Stimulated activated CD8-positive, alpha-beta memory T cell treated with anti-CD3 and anti-CD28 coated beads, Interleukin-7, amount 100 ng/mL, for 4 hours (primary cell): Measurements from ENCODE around the gene POPDC3.
"Not testable (repeated sequence)": the region's sequence is repeated elsewhere in the genome, so short reads cannot be mapped to it uniquely, and the experiment has no call there.

Experiments
- DNase-seq, 2 donors: peaks; one replicate each; pipeline ENCODE4 v3.0.0-alpha.2; 2020; ENCODE audit warnings: low read depth in 2 of 2

POPDC3 gene

GRCh38 chr6:105194591-105194990, 14.8 kb upstream of the POPDC3 start:
- no peak for DNase-seq

DNA sequence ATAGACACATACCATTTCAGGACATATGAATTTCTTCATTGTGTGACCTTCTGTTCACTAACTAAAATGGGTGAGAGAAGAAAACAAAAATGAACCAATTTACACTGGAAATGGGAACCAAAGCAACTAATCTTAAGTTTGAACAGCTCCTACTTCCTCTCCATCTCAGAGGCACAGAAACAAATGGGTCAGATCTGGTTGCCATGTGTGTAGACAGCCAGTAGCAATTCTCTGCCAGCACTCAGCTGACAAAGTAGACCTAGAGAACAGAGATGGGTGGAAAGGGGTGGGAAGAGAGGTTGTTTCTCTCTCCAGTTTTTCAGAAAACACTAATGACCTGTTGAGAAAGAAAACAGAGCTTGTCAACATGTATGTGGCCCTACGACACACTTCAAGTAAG, 14.3 kb upstream of the POPDC3 start:
- no peak for DNase-seq

GRCh38 chr6:105193647-105194046, 13.8 kb upstream of the POPDC3 start:
- no peak for DNase-seq

DNA sequence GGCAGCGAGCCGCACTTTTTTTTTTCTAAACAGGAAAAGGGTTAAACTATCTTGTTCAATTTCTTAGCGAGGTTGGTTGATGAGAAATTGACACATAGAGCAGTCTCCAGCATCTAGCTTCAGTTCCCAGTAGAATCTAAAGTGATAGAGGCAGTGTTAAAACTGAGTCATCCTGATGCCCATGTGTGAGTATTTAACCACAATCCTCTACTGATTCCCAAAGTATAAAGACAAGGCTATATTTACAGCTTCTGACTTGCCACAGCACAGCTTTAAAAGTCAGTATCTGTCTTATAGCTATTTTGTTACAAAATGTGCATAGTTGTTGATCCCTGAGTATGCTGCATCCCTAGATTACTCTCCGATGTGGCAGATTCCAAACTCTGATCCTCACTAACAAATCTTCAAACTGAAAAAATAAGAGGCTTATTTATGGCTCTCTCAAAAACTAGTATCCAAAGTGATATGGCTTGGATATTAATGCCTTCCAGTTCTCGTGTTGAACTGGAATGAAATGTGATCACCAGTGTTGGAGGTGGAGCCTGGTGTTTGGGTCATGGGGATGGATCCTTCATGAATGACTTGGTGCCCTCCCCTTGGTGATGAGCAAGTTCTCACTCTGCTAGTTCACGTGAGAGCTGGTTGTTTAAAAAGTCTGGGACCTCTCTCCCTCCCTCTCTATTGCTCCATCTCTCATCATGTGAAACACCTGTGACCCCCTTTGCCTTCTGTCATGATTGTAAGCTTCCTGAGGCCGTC, 13.1 kb upstream of the POPDC3 start:
- DNase-seq: no peak

GRCh38 chr6:105191351-105191750, 11.5 kb upstream of the POPDC3 start:
- no peak for DNase-seq

- DNase-seq: no peak
Observed at GRCh38 chr6:105189026-105189820, 9.4 kb upstream of the POPDC3 start.

DNA sequence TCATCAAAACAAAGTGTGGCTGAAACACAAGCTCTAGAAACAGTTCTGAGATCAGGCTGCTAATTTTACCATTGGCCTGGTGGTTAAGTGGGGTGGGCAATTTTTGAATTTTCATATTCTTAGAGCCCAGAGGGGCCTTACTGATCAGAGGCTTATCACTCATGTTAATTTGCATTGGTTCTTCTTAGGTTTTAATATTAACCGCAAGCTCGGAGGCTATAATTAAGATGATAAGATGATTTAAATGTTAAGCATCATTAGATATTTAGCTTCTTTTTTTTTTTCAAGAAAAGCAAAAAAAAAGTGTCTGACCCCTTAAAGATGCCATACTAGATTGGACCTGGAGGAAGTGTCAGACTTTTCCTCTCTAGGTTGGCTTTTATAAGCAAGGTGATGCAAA, 8.4 kb upstream of the POPDC3 start:
- DNase-seq: no peak

DNA sequence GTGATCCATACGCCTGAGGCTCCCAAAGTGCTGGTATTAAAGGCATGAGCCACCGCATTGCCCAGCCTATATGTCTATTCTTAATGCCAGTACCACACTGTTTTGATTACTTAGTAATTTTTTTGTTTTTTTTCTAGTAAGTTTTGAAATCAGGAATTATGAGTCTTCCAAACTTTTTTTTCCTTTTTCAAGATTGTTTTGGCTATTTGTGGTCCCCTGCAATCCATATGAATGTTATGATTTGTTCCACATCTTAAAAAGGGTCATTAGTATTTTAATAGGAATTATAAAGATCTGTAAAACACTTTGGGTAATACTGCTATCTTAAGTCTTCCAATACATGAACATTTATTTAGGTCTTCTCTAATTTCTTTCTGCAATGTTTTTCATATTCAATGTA, 6.8 kb upstream of the POPDC3 start:
- no peak for DNase-seq

DNA sequence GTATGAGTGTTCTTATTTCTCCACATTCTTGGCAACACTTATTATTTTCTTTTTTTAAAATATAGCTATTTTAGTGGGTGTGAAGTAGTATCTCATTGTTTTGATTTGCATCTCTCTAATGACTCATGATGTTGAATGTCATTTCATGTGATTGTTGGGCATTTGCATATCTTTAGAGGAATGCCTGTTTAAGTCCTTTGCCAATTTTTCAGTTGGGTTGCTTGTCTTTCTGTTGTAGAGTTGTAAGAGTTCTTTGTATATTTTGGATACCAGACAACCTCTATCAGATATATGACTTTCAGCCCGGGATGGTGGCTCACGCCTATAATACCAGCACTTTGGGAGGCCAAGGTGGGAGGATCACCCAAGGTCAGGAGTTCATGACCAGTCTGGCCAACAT, 5.1 kb upstream of the POPDC3 start:
- no peak for DNase-seq

DNA sequence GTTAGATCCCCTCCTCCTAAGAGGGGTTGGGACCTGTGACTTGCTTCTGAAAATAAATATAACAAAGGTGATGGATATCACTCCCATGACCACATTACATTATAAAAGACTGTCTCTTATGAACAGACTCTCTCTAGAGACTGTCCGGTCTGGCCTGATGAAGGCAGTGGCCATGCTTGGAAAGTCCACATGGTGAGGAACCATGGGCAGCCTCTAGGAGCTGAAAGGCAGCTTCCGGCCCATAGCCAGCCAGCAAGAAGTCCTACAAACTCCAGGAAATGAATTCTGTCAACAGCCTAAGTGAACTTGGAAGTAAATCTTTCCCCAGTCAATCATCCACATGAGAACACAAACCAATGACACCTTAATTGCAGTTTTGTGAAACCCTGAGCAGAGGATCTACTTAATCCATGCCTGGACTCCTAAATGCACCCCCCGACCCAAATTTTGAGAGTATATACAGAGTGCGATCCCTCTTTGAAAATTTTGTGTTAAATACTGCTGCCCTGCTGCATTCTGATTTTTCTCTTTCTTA, 2.2 kb upstream of the POPDC3 start:
- no peak for DNase-seq

DNA sequence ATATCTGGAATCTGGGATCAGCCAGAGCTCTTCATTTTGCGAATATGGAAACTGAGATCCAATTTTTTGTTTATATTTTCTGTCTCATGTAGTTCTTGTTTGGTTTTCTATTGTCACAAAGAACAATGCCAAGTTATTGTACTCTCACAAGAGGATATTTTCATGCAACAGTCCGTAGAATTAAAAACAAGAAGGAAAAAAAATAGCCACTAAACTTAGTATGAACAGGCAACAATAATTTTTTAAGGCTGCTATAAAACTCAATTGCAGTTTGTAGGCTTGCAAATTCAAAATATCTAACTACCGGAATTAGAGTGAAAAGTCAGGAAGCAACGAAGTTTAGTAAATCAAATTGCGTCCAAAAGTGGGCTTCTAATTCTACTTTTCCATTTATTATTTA, 1.2 kb downstream of the POPDC3 start:
- no peak for DNase-seq

DNA sequence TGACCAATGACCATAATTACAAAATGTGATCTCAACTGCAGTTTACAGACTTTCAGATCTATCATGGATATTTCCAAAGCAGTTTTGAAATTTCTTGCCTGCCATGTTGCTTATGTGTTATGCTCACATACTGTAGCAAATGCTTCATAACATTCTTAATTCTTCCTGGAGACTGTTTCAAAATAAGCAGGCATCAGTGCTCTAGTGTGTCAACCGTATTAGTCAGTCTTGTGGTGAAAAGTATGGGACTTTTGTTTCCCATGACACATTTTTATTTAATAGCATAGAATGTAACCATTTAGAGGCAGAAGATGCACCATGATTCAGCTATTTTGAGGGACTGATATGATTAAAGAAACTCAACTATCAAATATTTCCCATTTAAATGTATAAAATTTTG, 1.7 kb downstream of the POPDC3 start:
- no peak for DNase-seq

- DNase-seq: no peak
Observed at GRCh38 chr6:105177556-105177955, 2.3 kb downstream of the POPDC3 start.

- DNase-seq: no peak
Observed at GRCh38 chr6:105174512-105174911, 5.3 kb downstream of the POPDC3 start.

- DNase-seq: not testable (repeated sequence)
Observed at GRCh38 chr6:105172515-105172914, 7.3 kb downstream of the POPDC3 start.

DNA sequence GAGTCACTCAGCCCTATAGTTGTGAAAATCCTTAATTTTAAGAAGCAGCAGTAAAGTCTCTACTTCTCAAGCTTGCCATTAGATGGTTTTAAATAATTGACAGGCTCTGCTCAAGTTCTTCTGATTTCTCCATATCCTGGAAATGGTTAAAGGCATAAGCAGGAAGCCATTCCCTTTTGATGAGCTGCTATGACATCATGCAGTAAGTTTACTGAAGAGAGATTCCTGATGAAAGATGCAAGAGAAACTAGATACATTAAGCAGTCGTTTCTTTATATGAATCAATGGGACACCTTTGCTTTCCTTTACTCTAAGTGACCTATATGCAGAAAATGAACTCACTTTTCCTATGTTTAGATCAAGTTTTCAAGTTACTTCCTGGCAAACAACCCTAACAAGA, 9.8 kb downstream of the POPDC3 start:
- DNase-seq: no peak

- DNase-seq: no peak
Observed at GRCh38 chr6:105167914-105168313, 11.9 kb downstream of the POPDC3 start.

GRCh38 chr6:105164418-105164817, 15.4 kb downstream of the POPDC3 start:
- DNase-seq: no peak

DNA sequence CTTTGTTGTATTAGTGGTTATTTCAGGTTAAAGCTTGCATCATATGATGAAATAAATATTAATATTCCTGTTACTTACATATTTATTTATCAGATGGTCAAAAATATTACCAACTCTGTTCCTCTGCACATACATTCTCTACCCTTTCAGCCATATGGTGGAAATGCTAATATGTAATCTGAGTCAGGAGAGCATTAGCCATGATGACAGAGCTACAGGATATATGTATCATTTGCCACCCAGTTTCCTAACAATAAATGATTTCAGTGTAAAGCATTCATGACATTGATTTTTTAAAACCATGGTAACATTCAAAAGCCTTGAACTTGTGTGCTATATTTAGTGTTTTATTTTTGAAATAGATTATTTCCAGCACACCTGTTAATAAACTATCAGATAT, 16.6 kb downstream of the POPDC3 start:
- DNase-seq: no peak

- DNase-seq: no peak
Observed at GRCh38 chr6:105162377-105162776, 17.4 kb downstream of the POPDC3 start.

DNA sequence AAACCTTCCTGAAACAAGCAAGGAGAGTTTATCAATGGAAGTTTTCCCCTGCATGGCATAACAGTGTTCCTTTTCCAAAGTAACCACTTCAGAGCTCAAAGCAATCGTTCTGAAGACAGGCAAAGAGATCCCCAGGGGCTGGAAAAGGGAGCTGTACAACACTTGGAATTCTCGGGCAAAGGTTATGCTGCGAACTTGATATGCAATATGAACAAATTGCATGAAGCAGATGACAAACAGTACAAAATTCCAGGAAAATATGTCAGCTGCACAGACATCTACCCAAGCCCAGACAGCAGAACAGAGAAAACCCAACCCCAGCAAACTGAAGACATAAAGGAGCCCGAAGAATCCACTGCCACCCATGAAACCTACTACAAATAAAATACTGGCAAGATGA, 18.4 kb downstream of the POPDC3 start:
- no peak for DNase-seq

DNA sequence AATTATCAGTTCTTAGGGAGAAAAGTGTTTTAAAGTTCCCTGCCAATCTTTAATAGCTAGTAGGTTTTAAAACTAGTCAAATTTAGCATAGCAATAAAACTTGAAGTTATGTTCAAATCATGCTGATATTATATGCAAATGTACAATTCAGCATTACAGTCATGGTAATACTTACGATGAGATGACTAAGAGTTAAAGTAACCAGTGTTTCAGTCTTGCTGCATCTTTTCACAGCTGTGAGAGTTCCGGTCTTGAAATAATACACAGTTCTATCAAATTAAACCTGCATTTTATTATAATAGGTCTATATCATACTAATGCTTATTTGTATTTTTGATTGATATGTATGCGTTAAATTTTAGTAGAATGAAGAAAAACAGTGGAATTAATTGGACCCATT, 26.1 kb downstream of the POPDC3 start:
- no peak for DNase-seq

GRCh38 chr6:105152880-105153279, 26.9 kb downstream of the POPDC3 start:
- no peak for DNase-seq
